Measurements from ENCODE around the gene AMOTL2. TPM values are rescaled to one million over a fixed set of nuclear protein-coding genes. Genes with fewer than 3 reads are reported as not detected.

The AMOTL2 gene
- total RNA-seq, 4 donors from 2014 or later: 93.2 to 226 (median 153) TPM

- TF ChIP-seq EP300 (IDR thresholded peaks at IDR 0.05): no peak
- TF ChIP-seq CTCF (IDR thresholded peaks at IDR 0.05): no peak
- no peak for TF ChIP-seq POLR2AphosphoS5 (IDR thresholded peaks at IDR 0.05)
- TF ChIP-seq POLR2A (IDR thresholded peaks at IDR 0.05): no peak
- Histone ChIP-seq H3K27me3 (no peaks in the 10 kb centered on the region), H3K4me3 (no peak overlapping the region), H3K27ac (peak overlapping the region in 2 of 4 donors; percentile 38 to 61), H3K36me3 (no peaks in the 10 kb centered on the region), H3K4me1 (peaks cover 0 to 22% (median 0%) of the 10 kb centered on the region in 3 donors), H3K9me3 (no peaks in the 10 kb centered on the region)
- ATAC-seq: no peak
- 66 to 80% methylated on average over 1 to 5 of the region's 8 CpGs for WGBS, 2 donors (ENCODE audit: low coverage in 1 of 2)
Observed at GRCh38 chr3:134381831-134382442, 7.7 kb upstream of the AMOTL2 start.

GRCh38 chr3:134381076-134381475 lies 6.8 kb upstream of the AMOTL2 start:
- ATAC-seq: no peak
- Histone ChIP-seq H3K27ac (peak overlapping the region in 3 of 4 donors; percentile 38 to 61 (median 55)), H3K36me3 (no peaks in the 10 kb centered on the region), H3K27me3 (no peaks in the 10 kb centered on the region), H3K4me3 (no peak overlapping the region), H3K4me1 (peaks cover 0 to 22% (median 0%) of the 10 kb centered on the region in 3 donors), H3K9me3 (no peaks in the 10 kb centered on the region)
- TF ChIP-seq EP300 (IDR thresholded peaks at IDR 0.05): no peak
- no peak for TF ChIP-seq CTCF (IDR thresholded peaks at IDR 0.05)
- TF ChIP-seq POLR2AphosphoS5 (IDR thresholded peaks at IDR 0.05): no peak
- no peak for TF ChIP-seq POLR2A (IDR thresholded peaks at IDR 0.05)
- WGBS, 2 donors (ENCODE audit: low coverage in 1 of 2): no CpG with 5 or more reads among the region's 1 CpG

GRCh38 chr3:134380249-134380648 lies 6.0 kb upstream of the AMOTL2 start:
- Histone ChIP-seq H3K36me3 (no peaks in the 10 kb centered on the region), H3K27me3 (no peaks in the 10 kb centered on the region), H3K4me1 (peaks cover 0 to 27% (median 4%) of the 10 kb centered on the region in 3 donors), H3K4me3 (no peak overlapping the region), H3K27ac (no peak overlapping the region), H3K9me3 (no peaks in the 10 kb centered on the region)
- ATAC-seq: no peak
- TF ChIP-seq CTCF (IDR thresholded peaks at IDR 0.05) (no peak), POLR2AphosphoS5 (IDR thresholded peaks at IDR 0.05) (no peak), POLR2A (IDR thresholded peaks at IDR 0.05) (no peak), EP300 (IDR thresholded peaks at IDR 0.05) (no peak)
- 94 to 95% methylated on average over 2 of the region's 2 CpGs for WGBS, 2 donors (ENCODE audit: low coverage in 1 of 2)

- no peak overlapping the region for H3K4me3 ChIP-seq
- no peak overlapping the region for H3K27ac ChIP-seq
- no peaks in the 10 kb centered on the region for H3K27me3 ChIP-seq
- H3K4me1 ChIP-seq: peaks cover 0 to 34% (median 10%) of the 10 kb centered on the region in 3 donors
- ATAC-seq: no peak
- no peaks in the 10 kb centered on the region for H3K9me3 ChIP-seq
- no peaks in the 10 kb centered on the region for H3K36me3 ChIP-seq
- WGBS, 2 donors (ENCODE audit: low coverage in 1 of 2): 80 to 93% methylated on average over 2 to 3 of the region's 3 CpGs
- no peak for TF ChIP-seq POLR2AphosphoS5 (IDR thresholded peaks at IDR 0.05)
- TF ChIP-seq EP300 (IDR thresholded peaks at IDR 0.05): no peak
- no peak for TF ChIP-seq POLR2A (IDR thresholded peaks at IDR 0.05)
- TF ChIP-seq CTCF (IDR thresholded peaks at IDR 0.05): no peak
Observed at GRCh38 chr3:134378818-134379217, 4.6 kb upstream of the AMOTL2 start.

GRCh38 chr3:134378384-134378783 lies 4.1 kb upstream of the AMOTL2 start:
- ATAC-seq: no peak
- H3K4me1 ChIP-seq: peaks cover 0 to 34% (median 10%) of the 10 kb centered on the region in 3 donors
- TF ChIP-seq POLR2AphosphoS5 (IDR thresholded peaks at IDR 0.05) (no peak), POLR2A (IDR thresholded peaks at IDR 0.05) (no peak), CTCF (IDR thresholded peaks at IDR 0.05) (peak in 3 of 4 experiments; percentile 41 to 76 (median 60))
- H3K27ac ChIP-seq: peak overlapping the region in 1 of 4 donors; percentile 6
- H3K9me3 ChIP-seq: no peaks in the 10 kb centered on the region
- no peaks in the 10 kb centered on the region for H3K27me3 ChIP-seq
- no peaks in the 10 kb centered on the region for H3K36me3 ChIP-seq
- no peak overlapping the region for H3K4me3 ChIP-seq

Measured in gastroesophageal sphincter (tissue), 4 donors.